Measurements from ENCODE around the gene LSAMP. TPM values are rescaled to one million over a fixed set of nuclear protein-coding genes. Genes with fewer than 3 reads are reported as not detected.

LSAMP gene
- total RNA-seq, 1 experiment from 2014 or later = 0.90 TPM

- no peak overlapping the region for H4K91ac ChIP-seq (ENCODE audit: insufficient read length, low read depth, low read length)
- H2BK12ac ChIP-seq (ENCODE audit: insufficient read length, low read depth, low read length) = no peak overlapping the region
- H2BK15ac ChIP-seq (ENCODE audit: low read depth, low read length) = no peak overlapping the region
- no peak overlapping the region for H3K4me2 ChIP-seq (ENCODE audit: insufficient read depth, insufficient read length, low read length)
- H4K8ac ChIP-seq (replicated peaks; ENCODE audit: insufficient read length, low read depth, low read length) = no peak overlapping the region
- DNase-seq = no peak
- H3K14ac ChIP-seq (ENCODE audit: insufficient read depth, low read length) = no peak overlapping the region
- Mint-ChIP-seq H3K9me3 (no peaks in the 10 kb centered on the region), H3K4me1 (peaks cover 30 to 33% of the 10 kb centered on the region in 2 experiments), H3K27me3 (ENCODE audit: low read depth) (no peaks in the 10 kb centered on the region), H3K27ac (no peak overlapping the region), H3K36me3 (ENCODE audit: insufficient read depth in 1 of 3, low read depth in 3 of 3) (no peaks in the 10 kb centered on the region), H3K4me3 (no peak overlapping the region)
- no peaks in the 10 kb centered on the region for H3K79me1 ChIP-seq (ENCODE audit: insufficient read depth, low read depth, low read length, poor library complexity, severe bottlenecking)
- H2BK5ac ChIP-seq (ENCODE audit: insufficient read length, low read length) = no peak overlapping the region
- no peak overlapping the region for H2BK20ac ChIP-seq (ENCODE audit: low read depth, low read length, poor library complexity, severe bottlenecking)
- no peaks in the 10 kb centered on the region for H3K27me3 ChIP-seq (ENCODE audit: insufficient read depth, low read length)
- no peak overlapping the region for H3K27ac ChIP-seq (ENCODE audit: insufficient read length, low read depth, low read length)
- no peak overlapping the region for H2BK120ac ChIP-seq (ENCODE audit: low read depth, low read length, poor library complexity, severe bottlenecking)
- H2AK5ac ChIP-seq (ENCODE audit: insufficient read length, low read length) = no peak overlapping the region
- H3K23me2 ChIP-seq (ENCODE audit: insufficient read length, low read depth, low read length, poor library complexity, severe bottlenecking) = no peaks in the 10 kb centered on the region
- H3T11ph ChIP-seq (ENCODE audit: low read length) = no peak overlapping the region
- no peak overlapping the region for H4K5ac ChIP-seq (ENCODE audit: insufficient read length, low read depth, low read length)
- H3K79me2 ChIP-seq (ENCODE audit: insufficient read depth, low read length) = no peaks in the 10 kb centered on the region
- H4K20me1 ChIP-seq (ENCODE audit: control insufficient read depth, insufficient read depth, insufficient read length) = no peaks in the 10 kb centered on the region
- H2AFZ ChIP-seq (ENCODE audit: low read length) = no peak overlapping the region
- H3K4ac ChIP-seq (ENCODE audit: low read depth, low read length) = no peak overlapping the region
- no peak overlapping the region for H3K18ac ChIP-seq (ENCODE audit: insufficient read length, low read depth, low read length)
- H3K56ac ChIP-seq (ENCODE audit: insufficient read length, low read depth, low read length) = no peak overlapping the region
- no peaks in the 10 kb centered on the region for H3K9me3 ChIP-seq (ENCODE audit: control insufficient read depth, low read depth, low read length)
- no peak overlapping the region for H3K23ac ChIP-seq (ENCODE audit: insufficient read length, low read depth, low read length)
- no peaks in the 10 kb centered on the region; the same call in 1 of the 2 replicates for H3K4me1 ChIP-seq (ENCODE audit: insufficient read depth, low read length)
- H3K9ac ChIP-seq (ENCODE audit: extremely low read depth, insufficient read length, low read length) = no peak overlapping the region
- TF ChIP-seq CTCF (conservative IDR thresholded peaks at IDR 0.05) = no peak
- no CpG with 5 or more reads among the region's 1 CpG for WGBS (ENCODE audit: extremely low coverage, insufficient read length, low lambda C conversion rate)
Measured at GRCh38 chr3:116298151-116298550, 147.1 kb downstream of the LSAMP start.
